Prostate gland (tissue), 2 donors: Measurements from ENCODE around the gene RNF113B. TPM values are rescaled to one million over a fixed set of nuclear protein-coding genes. Genes with fewer than 3 reads are reported as not detected.

Experiments
- DNase-seq: peaks from one replicate; pipeline ENCODE4 v3.0.0-alpha.2; 2019; ENCODE audit warnings: low spot score
- H3K27ac ChIP-seq, 2 donors: fragments of 200-600 bp; sonication (generic); 2 replicates each; pipeline ENCODE4 v1.5.1; 2017 to 2019
- H3K27me3 ChIP-seq: fragments of 200-600 bp; sonication (generic); replicated peaks from 2 replicates; pipeline ENCODE4 v1.5.1; 2019; ENCODE audit not compliant: insufficient read depth
- H3K36me3 ChIP-seq, 2 donors: fragments of 200-600 bp; sonication (generic); 1 replicate in 1 of 2; 2 replicates in 1 of 2; pipeline versions ENCODE4 v1.5.1 to v1.8.1; 2017 to 2019
- H3K4me1 ChIP-seq: fragments of 200-600 bp; sonication (generic); replicated peaks from 2 replicates; pipeline ENCODE4 v1.5.1; 2019
- H3K4me3 ChIP-seq, 2 donors: fragments of 200-600 bp; sonication (generic); 2 replicates each; pipeline ENCODE4 v1.5.1; 2017 to 2019
- H3K9me3 ChIP-seq: fragments of 200-600 bp; sonication (generic); 2 replicates; pipeline ENCODE4 v1.5.1; 2017
- POLR2A ChIP-seq: fragments of 450-650 bp; IDR thresholded peaks from one replicate; pipeline ENCODE4 v1.6.1; 2016; ENCODE audit warnings: antibody characterized with exemption, mild to moderate bottlenecking
- POLR2AphosphoS5 ChIP-seq: sonication (generic); formaldehyde crosslinking; IDR thresholded peaks from one replicate; pipeline ENCODE4 v1.6.1; 2017; ENCODE audit warnings: antibody characterized with exemption
- WGBS: methylation state at CpG from one replicate; pipeline ENCODE4 v1.1.5; 2018; 5-methylcytosine and 5-hydroxymethylcytosine counted together
- intact Hi-C: fragments of 100-400 bp; cut with DNase I; formaldehyde crosslinking; loops from one replicate; pipeline ENCODE4 v1.14.2; 2022
- total RNA-seq, 2 donors: library from RNA; depleted of rRNA; stranded (reverse); fragments of >200 nt; gene quantifications; one replicate each; pipeline ENCODE4 v1.1.0, GENCODE V29; 2016
- TF ChIP-seq, protein P1 (sequence below), 4 experiments: fragments of 200-600 bp in 2 of 4; fragments of 450-650 bp in 2 of 4; sonication (generic) in 2 of 4; IDR thresholded peaks; 1 replicate in 3 of 4; 2 replicates in 1 of 4; pipeline ENCODE4 v1.5.1; 2016 to 2019; ENCODE audit warnings: antibody characterized with exemption in 4 of 4, mild to moderate bottlenecking in 2 of 4, moderate library complexity in 2 of 4

The RNF113B gene
- total RNA-seq, 2 donors from 2014 or later: 11.2 TPM; not detected in 1

DNA sequence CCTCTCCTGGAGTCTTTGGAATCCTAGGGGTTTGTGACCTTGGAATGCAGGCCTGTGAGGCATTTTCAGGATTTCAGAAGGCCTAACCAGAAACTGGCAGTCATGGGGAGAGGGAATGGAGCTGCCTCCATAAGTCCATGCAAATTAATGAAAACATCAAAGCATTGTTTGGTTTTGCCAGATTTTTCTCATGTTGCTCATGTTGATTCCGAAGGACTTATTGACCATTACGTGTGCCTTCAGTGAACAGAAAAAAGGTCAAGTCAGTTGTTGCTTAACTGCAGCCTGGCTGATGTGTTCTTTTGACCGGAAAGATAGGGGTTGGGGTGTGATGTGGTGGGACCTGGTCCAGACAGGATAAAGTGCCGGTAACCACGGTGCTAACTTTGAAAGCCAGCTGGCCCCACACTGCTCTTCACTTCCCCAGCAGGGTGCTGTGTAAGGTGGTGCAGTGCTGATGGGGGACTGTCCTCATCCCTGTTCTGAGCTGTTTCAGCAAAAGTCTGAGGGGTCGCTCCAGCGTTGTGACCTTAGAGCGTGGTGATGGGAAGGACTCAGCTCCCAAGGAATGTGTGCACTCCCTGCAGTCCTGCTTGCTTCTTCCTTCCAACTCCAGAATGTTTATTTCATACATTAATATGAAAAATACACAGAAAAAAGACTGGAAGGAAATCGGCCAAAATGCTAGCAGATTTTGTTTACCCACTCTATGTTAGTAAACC is 3.5 kb downstream of the RNF113B start:
- peak; percentile 29 for DNase-seq
- 18% methylated on average over 9 of the region's 9 CpGs for WGBS

DNA sequence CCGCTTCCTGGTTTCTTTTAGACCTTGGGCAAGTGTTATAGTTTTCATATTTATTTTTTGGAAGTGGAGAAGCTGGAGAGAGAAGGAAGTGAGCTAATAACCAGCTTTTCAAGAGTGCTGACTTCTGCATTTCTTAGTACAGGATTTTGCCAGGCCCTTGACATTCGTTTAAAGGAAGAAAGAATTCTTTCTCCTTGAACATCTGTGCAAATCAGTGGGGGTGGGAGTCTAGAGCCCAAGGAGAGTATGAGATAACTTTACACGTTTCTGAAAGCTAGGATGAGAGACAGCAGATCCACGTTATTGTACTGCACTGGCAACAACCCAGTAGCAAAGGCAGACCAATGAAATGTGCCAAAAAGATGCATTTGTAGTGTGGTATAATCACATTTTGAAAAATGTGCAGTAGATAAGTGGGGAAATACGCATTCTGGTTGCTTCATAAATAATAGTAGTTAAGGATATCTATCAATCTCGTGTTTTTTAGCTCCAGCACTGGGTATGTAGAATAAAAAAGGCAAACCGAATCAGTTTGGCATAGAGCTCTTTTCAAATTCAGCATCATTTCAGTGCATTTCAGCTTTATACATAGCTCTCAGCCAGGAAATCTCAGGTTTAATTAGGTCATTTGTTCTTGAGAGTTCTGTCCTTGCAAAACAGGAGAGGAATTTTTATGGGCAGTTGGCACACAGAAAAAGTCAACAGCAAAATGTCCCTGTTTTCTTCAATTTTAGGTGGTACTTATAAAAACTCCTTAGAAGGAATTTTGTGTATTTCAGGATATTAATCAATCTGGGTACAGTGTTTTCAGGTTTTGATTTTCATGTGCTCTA is 4.3 kb downstream of the RNF113B start:
- Histone ChIP-seq H3K36me3 (no peaks in the 10 kb centered on the region), H3K4me1 (peaks cover 24% of the 10 kb centered on the region), H3K27me3 (no peaks in the 10 kb centered on the region), H3K4me3 (no peak overlapping the region), H3K9me3 (no peaks in the 10 kb centered on the region), H3K27ac (peak overlapping the region; percentile 60 to 71)
- DNase-seq: peak; percentile 43
- TF ChIP-seq, protein P1, sequence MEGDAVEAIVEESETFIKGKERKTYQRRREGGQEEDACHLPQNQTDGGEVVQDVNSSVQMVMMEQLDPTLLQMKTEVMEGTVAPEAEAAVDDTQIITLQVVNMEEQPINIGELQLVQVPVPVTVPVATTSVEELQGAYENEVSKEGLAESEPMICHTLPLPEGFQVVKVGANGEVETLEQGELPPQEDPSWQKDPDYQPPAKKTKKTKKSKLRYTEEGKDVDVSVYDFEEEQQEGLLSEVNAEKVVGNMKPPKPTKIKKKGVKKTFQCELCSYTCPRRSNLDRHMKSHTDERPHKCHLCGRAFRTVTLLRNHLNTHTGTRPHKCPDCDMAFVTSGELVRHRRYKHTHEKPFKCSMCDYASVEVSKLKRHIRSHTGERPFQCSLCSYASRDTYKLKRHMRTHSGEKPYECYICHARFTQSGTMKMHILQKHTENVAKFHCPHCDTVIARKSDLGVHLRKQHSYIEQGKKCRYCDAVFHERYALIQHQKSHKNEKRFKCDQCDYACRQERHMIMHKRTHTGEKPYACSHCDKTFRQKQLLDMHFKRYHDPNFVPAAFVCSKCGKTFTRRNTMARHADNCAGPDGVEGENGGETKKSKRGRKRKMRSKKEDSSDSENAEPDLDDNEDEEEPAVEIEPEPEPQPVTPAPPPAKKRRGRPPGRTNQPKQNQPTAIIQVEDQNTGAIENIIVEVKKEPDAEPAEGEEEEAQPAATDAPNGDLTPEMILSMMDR (IDR thresholded peaks at IDR 0.05): no peak
- TF ChIP-seq POLR2AphosphoS5 (peak; percentile 55), POLR2A (no peak)
- 21% methylated on average over 7 of the region's 7 CpGs for WGBS
- intact Hi-C loops: no loop called here

More for the DNA sequence above, 3.5 kb downstream of the RNF113B start:
- Histone ChIP-seq H3K27ac (peak overlapping the region; percentile 60 to 71), H3K4me3 (no peak overlapping the region), H3K27me3 (no peaks in the 10 kb centered on the region), H3K36me3 (no peaks in the 10 kb centered on the region), H3K4me1 (peaks cover 24% of the 10 kb centered on the region), H3K9me3 (no peaks in the 10 kb centered on the region)
- TF ChIP-seq, protein P1 (IDR thresholded peaks at IDR 0.05): no peak
- TF ChIP-seq POLR2A: no peak
- intact Hi-C loops: no loop called here

DNA sequence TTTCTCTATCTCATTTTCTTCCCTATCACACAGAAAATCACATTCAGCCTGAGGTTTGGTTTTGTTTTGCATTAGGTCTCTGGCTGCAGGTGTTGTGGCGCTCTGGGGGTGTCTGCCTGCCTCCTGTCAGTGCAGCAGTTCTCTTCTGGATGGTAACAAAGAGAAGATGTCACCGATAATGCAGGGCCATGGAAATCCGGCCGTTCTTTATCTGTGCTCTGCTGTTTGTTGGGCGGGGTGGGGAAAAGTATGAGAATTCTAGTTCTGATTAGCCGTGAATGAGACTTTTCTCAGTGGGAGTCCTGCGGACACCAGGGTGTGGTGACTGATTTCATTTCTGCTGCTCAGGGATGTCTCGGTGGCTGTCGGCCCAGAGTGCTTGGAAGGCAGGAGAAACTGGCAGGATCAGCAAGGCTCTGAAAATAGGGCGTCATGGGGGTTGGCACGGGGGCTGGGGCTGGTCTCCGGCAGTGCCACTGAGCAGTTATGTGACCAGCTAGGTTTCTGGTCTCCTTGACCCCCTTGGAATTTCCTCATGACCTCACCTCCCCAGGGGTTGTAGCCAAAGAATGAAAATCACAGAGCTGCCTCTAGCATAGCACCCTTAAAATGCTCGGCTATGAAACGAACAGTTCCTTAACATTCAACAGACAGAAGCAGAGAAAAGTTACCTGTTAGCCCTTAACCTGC is 5.0 kb downstream of the RNF113B start:
- DNase-seq: no peak
- H3K4me1 ChIP-seq: peaks cover 24% of the 10 kb centered on the region
- no peak for TF ChIP-seq POLR2A
- TF ChIP-seq, protein P1 (IDR thresholded peaks at IDR 0.05): no peak
- TF ChIP-seq POLR2AphosphoS5: no peak
- H3K4me3 ChIP-seq: no peak overlapping the region
- WGBS: 21% methylated on average over 14 of the region's 14 CpGs
- H3K9me3 ChIP-seq: no peaks in the 10 kb centered on the region
- H3K27ac ChIP-seq: peak overlapping the region; percentile 60 to 71
- no peaks in the 10 kb centered on the region for H3K36me3 ChIP-seq
- intact Hi-C loops: no loop called here
- no peaks in the 10 kb centered on the region for H3K27me3 ChIP-seq

DNA sequence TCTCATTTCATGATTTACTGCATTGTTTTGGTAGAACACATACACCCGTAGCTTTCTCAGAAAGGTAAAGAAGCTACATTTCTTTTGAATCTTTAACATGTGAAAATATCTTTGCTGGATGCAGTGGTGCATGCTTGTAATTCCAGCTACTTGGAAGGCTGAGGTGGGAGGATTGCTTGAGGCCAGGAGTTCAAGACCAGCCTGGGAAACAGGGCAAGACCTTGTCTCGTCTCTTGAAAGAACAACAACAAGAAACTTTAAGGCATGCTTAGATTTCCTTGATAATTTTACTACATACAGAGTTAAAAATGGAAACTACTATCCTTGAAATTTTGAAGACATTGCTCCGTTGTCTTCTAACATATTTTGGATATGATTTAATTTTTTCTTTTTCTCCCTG is 7.7 kb downstream of the RNF113B start:
- no peak for TF ChIP-seq POLR2AphosphoS5
- no peak for TF ChIP-seq POLR2A
- TF ChIP-seq, protein P1 (IDR thresholded peaks at IDR 0.05): no peak
- Histone ChIP-seq H3K27me3 (no peaks in the 10 kb centered on the region), H3K4me3 (no peak overlapping the region), H3K36me3 (no peaks in the 10 kb centered on the region), H3K27ac (no peak overlapping the region), H3K4me1 (peaks cover 17% of the 10 kb centered on the region), H3K9me3 (no peaks in the 10 kb centered on the region)
- intact Hi-C loops: no loop called here
- no peak for DNase-seq
- 74% methylated on average over 3 of the region's 3 CpGs for WGBS
